Suprapubic skin (tissue), 3 donors: ENCODE data around the gene TFIP11.

Experiments used
- POLR2A ChIP-seq, 2 donors: fragments of 450-650 bp; IDR thresholded peaks; one replicate each; pipeline ENCODE4 v1.6.1; 2017; ENCODE audit warnings: antibody characterized with exemption in 2 of 2, mild to moderate bottlenecking in 2 of 2, moderate library complexity in 2 of 2
- TF ChIP-seq, protein P1 (sequence below), 2 donors: fragments of 200-600 bp in 1 of 2; fragments of 450-650 bp in 1 of 2; sonication (generic) in 1 of 2; IDR thresholded peaks; one replicate each; pipeline ENCODE4 v1.5.1; 2016 to 2019; ENCODE audit warnings: antibody characterized with exemption in 2 of 2, mild to moderate bottlenecking in 1 of 2, moderate library complexity in 1 of 2

GRCh38 chr22:26494506-26494905, 17.8 kb downstream of the TFIP11 start:
- TF ChIP-seq, protein P1, sequence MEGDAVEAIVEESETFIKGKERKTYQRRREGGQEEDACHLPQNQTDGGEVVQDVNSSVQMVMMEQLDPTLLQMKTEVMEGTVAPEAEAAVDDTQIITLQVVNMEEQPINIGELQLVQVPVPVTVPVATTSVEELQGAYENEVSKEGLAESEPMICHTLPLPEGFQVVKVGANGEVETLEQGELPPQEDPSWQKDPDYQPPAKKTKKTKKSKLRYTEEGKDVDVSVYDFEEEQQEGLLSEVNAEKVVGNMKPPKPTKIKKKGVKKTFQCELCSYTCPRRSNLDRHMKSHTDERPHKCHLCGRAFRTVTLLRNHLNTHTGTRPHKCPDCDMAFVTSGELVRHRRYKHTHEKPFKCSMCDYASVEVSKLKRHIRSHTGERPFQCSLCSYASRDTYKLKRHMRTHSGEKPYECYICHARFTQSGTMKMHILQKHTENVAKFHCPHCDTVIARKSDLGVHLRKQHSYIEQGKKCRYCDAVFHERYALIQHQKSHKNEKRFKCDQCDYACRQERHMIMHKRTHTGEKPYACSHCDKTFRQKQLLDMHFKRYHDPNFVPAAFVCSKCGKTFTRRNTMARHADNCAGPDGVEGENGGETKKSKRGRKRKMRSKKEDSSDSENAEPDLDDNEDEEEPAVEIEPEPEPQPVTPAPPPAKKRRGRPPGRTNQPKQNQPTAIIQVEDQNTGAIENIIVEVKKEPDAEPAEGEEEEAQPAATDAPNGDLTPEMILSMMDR (IDR thresholded peaks at IDR 0.05): no peak
- TF ChIP-seq POLR2A (IDR thresholded peaks at IDR 0.05): no peak
